ENCODE results near the gene ZNF25.
"Not testable (repeated sequence)": the region's sequence is repeated elsewhere in the genome, so short reads cannot be mapped to it uniquely, and the experiment has no call there.

ZNF25 gene

DNA sequence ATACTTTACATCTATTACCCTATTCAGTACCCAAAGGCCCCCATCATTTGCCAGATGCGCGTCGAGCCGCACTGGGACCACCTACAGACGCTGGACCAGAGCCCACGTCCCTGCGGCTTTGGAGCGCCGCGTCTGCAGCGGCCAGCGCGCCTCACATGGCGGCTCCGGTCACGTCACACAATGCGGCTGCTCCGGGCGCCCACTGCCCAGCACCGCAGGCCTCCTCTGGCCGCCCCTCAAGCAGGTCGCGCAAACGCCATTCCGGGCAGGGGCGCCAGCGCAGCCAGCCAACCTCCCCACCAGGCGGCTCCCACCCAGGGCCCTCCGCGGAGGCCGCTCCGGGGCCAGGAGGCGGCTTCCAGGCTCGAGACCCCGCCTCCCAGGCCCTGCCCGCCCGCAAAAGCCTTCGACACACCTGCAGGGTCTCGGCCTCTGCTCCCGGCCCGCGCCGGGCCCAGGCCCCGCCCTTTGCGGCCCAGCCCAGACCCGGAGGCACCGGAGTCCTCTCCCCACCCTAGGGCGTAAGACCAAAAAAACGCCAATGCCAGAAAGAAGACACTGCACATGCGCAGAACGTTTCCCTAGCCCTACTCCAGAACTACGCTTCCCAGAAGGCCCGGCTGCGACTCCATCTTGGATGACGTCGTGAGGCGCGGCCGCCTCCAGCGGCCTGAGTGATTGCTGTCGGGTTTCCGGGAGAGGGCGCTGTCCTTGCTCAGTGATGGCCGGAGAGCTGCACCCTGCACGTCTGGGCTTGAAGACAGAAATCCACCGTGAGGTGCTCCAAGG is at the start of gene ZNF25:
Gene ZNF25, minus strand, starts transcription at position 557 of the 789 bp plus-strand sequence. CDS start 4,925 bp downstream, outside the sequence.
- H3K9me3 ChIP-seq (ENCODE audit: insufficient read depth, low read depth, low read length), result peaks cover 6% of the 10 kb centered on the region; the same call in 1 of the 2 replicates
- H3K27ac ChIP-seq (ENCODE audit: low read length), result peak within 1 kb of the TSS; percentile 20
- peak within 1 kb of the TSS; percentile 77 for H3K4me3 ChIP-seq (ENCODE audit: low read length)
- peak within 1 kb of the TSS; percentile 80 for H3K9ac ChIP-seq (ENCODE audit: low read depth, low read length)
- H3K36me3 ChIP-seq (ENCODE audit: insufficient read depth, low read depth, low read length), result no peaks in the 10 kb centered on the region
- no peaks in the 10 kb centered on the region for H3K27me3 ChIP-seq (ENCODE audit: insufficient read depth, low read length)
- H3K4me1 ChIP-seq (ENCODE audit: insufficient read depth, low read length), result no peaks in the 10 kb centered on the region

GRCh38 chr10:38025283-38025682 is 48.8 kb upstream of the ZNF25 start:
- Histone ChIP-seq H3K9me3 (ENCODE audit: insufficient read depth, low read depth, low read length) (no peaks in the 10 kb centered on the region), H3K27me3 (ENCODE audit: insufficient read depth, low read length) (no peaks in the 10 kb centered on the region), H3K4me1 (ENCODE audit: insufficient read depth, low read length) (no peaks in the 10 kb centered on the region), H3K36me3 (ENCODE audit: insufficient read depth, low read depth, low read length) (peaks cover 91% of the 10 kb centered on the region), H3K27ac (ENCODE audit: low read length) (no peak overlapping the region), H3K4me3 (ENCODE audit: low read length) (no peak overlapping the region), H3K9ac (ENCODE audit: low read depth, low read length) (no peak overlapping the region)

DNA sequence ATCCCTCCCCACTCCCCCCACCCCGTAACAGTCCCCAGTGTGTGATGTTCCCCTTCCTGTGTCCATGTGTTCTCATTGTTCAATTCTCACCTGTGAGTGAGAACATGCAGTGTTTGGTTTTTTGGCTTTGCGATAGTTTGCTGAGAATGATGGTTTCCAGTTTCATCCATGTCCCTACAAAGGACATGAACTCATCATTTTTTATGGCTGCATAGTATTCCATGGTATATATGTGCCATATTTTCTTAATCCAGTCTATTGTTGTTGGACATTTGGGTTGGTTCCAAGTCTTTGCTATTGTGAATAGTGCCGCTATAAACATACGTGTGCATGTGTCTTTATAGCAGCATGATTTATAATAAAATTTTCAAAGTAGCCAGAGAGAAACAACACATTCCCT is 42.7 kb upstream of the ZNF25 start:
- H3K27ac ChIP-seq (ENCODE audit: low read length); H3K27me3 ChIP-seq (ENCODE audit: insufficient read depth, low read length); H3K4me3 ChIP-seq (ENCODE audit: low read length); H3K9ac ChIP-seq (ENCODE audit: low read depth, low read length); H3K9me3 ChIP-seq (ENCODE audit: insufficient read depth, low read depth, low read length); H3K4me1 ChIP-seq (ENCODE audit: insufficient read depth, low read length): not testable (repeated sequence)
- H3K36me3 ChIP-seq (ENCODE audit: insufficient read depth, low read depth, low read length), result peaks cover 87% of the 10 kb centered on the region

DNA sequence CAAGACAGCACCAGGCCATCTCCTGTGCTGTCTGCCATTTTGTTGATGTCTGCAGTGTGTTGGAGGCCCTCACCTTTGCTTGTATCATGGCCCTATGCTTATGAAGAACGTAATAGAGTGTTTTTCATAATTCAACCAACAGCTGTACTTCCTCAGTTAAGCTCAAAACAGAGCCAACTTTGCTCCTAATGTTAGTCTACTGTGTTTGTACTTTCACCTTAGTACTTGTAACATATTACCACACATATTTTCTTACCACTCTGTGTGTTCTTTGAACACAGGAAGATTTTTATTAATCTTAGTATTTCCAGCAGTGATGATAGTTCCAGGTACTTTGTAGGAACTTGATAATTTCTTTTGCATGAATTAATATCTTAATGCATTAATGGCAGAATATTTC is 39.9 kb upstream of the ZNF25 start:
- Histone ChIP-seq H3K9ac (ENCODE audit: low read depth, low read length) (no peak overlapping the region), H3K36me3 (ENCODE audit: insufficient read depth, low read depth, low read length) (peaks cover 81% of the 10 kb centered on the region), H3K9me3 (ENCODE audit: insufficient read depth, low read depth, low read length) (no peaks in the 10 kb centered on the region), H3K27me3 (ENCODE audit: insufficient read depth, low read length) (no peaks in the 10 kb centered on the region), H3K4me1 (ENCODE audit: insufficient read depth, low read length) (0 out of 2 replicates have a peak, but pooled peaks cover 5% of the 10 kb centered on the region), H3K4me3 (ENCODE audit: low read length) (no peak overlapping the region), H3K27ac (ENCODE audit: low read length) (no peak overlapping the region)

- H3K27ac ChIP-seq (ENCODE audit: low read length), result peak within 1 kb of the TSS; percentile 53
- no peaks in the 10 kb centered on the region for H3K27me3 ChIP-seq (ENCODE audit: insufficient read depth, low read length)
- peak within 1 kb of the TSS; percentile 95 for H3K9ac ChIP-seq (ENCODE audit: low read depth, low read length)
- peaks cover 4% of the 10 kb centered on the region; the same call in 1 of the 2 replicates for H3K9me3 ChIP-seq (ENCODE audit: insufficient read depth, low read depth, low read length)
- H3K36me3 ChIP-seq (ENCODE audit: insufficient read depth, low read depth, low read length), result peaks cover 27% of the 10 kb centered on the region
- H3K4me1 ChIP-seq (ENCODE audit: insufficient read depth, low read length), result 0 out of 2 replicates have a peak, but pooled peaks cover 5% of the 10 kb centered on the region
- H3K4me3 ChIP-seq (ENCODE audit: low read length), result peak within 1 kb of the TSS; percentile 92
Observed at GRCh38 chr10:38010119-38010903, 33.9 kb upstream of the ZNF25 start, which contains the start of gene ZNF33A. ZNF33A (plus strand) TSS chr10:38010675; CDS start chr10:38012342, 1,667 bp downstream.

- peaks cover 4% of the 10 kb centered on the region; the same call in 1 of the 2 replicates for H3K9me3 ChIP-seq (ENCODE audit: insufficient read depth, low read depth, low read length)
- peaks cover 10% of the 10 kb centered on the region; the same call in 1 of the 2 replicates for H3K36me3 ChIP-seq (ENCODE audit: insufficient read depth, low read depth, low read length)
- 0 out of 2 replicates have a peak, but pooled peaks cover 5% of the 10 kb centered on the region for H3K4me1 ChIP-seq (ENCODE audit: insufficient read depth, low read length)
- H3K27me3 ChIP-seq (ENCODE audit: insufficient read depth, low read length), result no peaks in the 10 kb centered on the region
- no peak overlapping the region for H3K9ac ChIP-seq (ENCODE audit: low read depth, low read length)
- no peak overlapping the region for H3K27ac ChIP-seq (ENCODE audit: low read length)
- H3K4me3 ChIP-seq (ENCODE audit: low read length), result no peak overlapping the region
Observed at GRCh38 chr10:38007991-38008390, 31.5 kb upstream of the ZNF25 start.

- Histone ChIP-seq H3K9ac (ENCODE audit: low read depth, low read length) (no peak overlapping the region), H3K4me1 (ENCODE audit: insufficient read depth, low read length) (0 out of 2 replicates have a peak, but pooled peaks cover 5% of the 10 kb centered on the region), H3K36me3 (ENCODE audit: insufficient read depth, low read depth, low read length) (peaks cover 7% of the 10 kb centered on the region; the same call in 1 of the 2 replicates)
Observed at GRCh38 chr10:38007551-38007950, 31.1 kb upstream of the ZNF25 start.

DNA sequence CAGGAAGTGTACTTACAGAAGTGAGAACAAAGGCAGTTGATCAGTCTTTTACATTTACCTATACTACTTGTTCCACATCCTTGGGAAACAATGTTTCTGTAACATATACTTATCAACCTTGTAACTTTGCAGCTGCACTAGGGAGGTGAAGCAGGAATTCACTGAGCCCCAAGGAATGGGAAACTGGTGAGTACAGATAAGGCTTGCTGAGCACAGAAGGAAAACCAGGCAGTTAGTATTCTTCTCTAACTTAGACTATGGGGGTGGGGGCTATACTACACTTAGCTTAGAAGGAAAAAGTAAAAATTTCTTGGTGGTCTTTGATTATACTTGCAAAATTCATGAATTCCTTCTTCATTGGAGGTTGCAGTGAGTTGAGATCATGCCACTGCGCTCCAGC is 27.1 kb upstream of the ZNF25 start:
- no peak overlapping the region for H3K4me3 ChIP-seq (ENCODE audit: low read length)
- peaks cover 4% of the 10 kb centered on the region; the same call in 1 of the 2 replicates for H3K9me3 ChIP-seq (ENCODE audit: insufficient read depth, low read depth, low read length)
- no peak overlapping the region for H3K9ac ChIP-seq (ENCODE audit: low read depth, low read length)
- no peaks in the 10 kb centered on the region for H3K36me3 ChIP-seq (ENCODE audit: insufficient read depth, low read depth, low read length)
- no peaks in the 10 kb centered on the region for H3K4me1 ChIP-seq (ENCODE audit: insufficient read depth, low read length)
- no peak overlapping the region for H3K27ac ChIP-seq (ENCODE audit: low read length)
- no peaks in the 10 kb centered on the region for H3K27me3 ChIP-seq (ENCODE audit: insufficient read depth, low read length)

More at GRCh38 chr10:38007551-38007950, 31.1 kb upstream of the ZNF25 start:
- no peak overlapping the region for H3K4me3 ChIP-seq (ENCODE audit: low read length)
- no peak overlapping the region for H3K27ac ChIP-seq (ENCODE audit: low read length)
- peaks cover 4% of the 10 kb centered on the region; the same call in 1 of the 2 replicates for H3K9me3 ChIP-seq (ENCODE audit: insufficient read depth, low read depth, low read length)
- no peaks in the 10 kb centered on the region for H3K27me3 ChIP-seq (ENCODE audit: insufficient read depth, low read length)

DNA sequence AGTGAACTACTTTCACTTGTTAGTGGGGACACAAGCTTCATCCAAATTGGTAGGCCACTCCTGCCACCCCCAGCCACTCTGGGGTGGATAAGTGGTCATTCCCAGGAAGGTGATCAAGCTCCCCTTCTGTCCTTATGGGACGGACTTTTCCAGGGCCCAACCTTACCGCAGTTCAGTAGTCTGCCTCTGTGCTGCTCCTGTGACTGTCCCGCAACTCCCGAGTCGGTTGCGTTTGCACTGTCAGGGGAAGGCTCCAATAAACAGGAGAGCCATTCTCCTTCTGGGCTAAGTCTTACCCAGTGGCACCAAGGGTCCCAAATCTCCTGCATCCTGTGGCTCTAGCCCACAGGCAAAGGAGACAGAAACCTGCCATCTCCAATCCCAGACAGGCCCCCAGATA is 26.6 kb upstream of the ZNF25 start:
- Histone ChIP-seq H3K4me1 (ENCODE audit: insufficient read depth, low read length) (no peaks in the 10 kb centered on the region), H3K4me3 (ENCODE audit: low read length) (no peak overlapping the region), H3K9me3 (ENCODE audit: insufficient read depth, low read depth, low read length) (peaks cover 4% of the 10 kb centered on the region; the same call in 1 of the 2 replicates), H3K9ac (ENCODE audit: low read depth, low read length) (no peak overlapping the region), H3K36me3 (ENCODE audit: insufficient read depth, low read depth, low read length) (no peaks in the 10 kb centered on the region), H3K27me3 (ENCODE audit: insufficient read depth, low read length) (no peaks in the 10 kb centered on the region), H3K27ac (ENCODE audit: low read length) (no peak overlapping the region)

- H3K9ac ChIP-seq (ENCODE audit: low read depth, low read length); H3K27me3 ChIP-seq (ENCODE audit: insufficient read depth, low read length); H3K4me3 ChIP-seq (ENCODE audit: low read length); H3K4me1 ChIP-seq (ENCODE audit: insufficient read depth, low read length); H3K9me3 ChIP-seq (ENCODE audit: insufficient read depth, low read depth, low read length); H3K27ac ChIP-seq (ENCODE audit: low read length); H3K36me3 ChIP-seq (ENCODE audit: insufficient read depth, low read depth, low read length): not testable (repeated sequence)
Observed at GRCh38 chr10:38000474-38000873, 24.0 kb upstream of the ZNF25 start.

- not testable (repeated sequence) for H3K9me3 ChIP-seq (ENCODE audit: insufficient read depth, low read depth, low read length); H3K27ac ChIP-seq (ENCODE audit: low read length); H3K4me1 ChIP-seq (ENCODE audit: insufficient read depth, low read length); H3K9ac ChIP-seq (ENCODE audit: low read depth, low read length); H3K27me3 ChIP-seq (ENCODE audit: insufficient read depth, low read length); H3K4me3 ChIP-seq (ENCODE audit: low read length); H3K36me3 ChIP-seq (ENCODE audit: insufficient read depth, low read depth, low read length)
Observed at GRCh38 chr10:37998920-37999319, 22.5 kb upstream of the ZNF25 start.
